ENCODE results near the gene CGRRF1. TPM values are rescaled to one million over a fixed set of nuclear protein-coding genes. Genes with fewer than 3 reads are reported as not detected.

The CGRRF1 gene
- total RNA-seq, 1 experiment from 2014 or later: 14.1 TPM

DNA sequence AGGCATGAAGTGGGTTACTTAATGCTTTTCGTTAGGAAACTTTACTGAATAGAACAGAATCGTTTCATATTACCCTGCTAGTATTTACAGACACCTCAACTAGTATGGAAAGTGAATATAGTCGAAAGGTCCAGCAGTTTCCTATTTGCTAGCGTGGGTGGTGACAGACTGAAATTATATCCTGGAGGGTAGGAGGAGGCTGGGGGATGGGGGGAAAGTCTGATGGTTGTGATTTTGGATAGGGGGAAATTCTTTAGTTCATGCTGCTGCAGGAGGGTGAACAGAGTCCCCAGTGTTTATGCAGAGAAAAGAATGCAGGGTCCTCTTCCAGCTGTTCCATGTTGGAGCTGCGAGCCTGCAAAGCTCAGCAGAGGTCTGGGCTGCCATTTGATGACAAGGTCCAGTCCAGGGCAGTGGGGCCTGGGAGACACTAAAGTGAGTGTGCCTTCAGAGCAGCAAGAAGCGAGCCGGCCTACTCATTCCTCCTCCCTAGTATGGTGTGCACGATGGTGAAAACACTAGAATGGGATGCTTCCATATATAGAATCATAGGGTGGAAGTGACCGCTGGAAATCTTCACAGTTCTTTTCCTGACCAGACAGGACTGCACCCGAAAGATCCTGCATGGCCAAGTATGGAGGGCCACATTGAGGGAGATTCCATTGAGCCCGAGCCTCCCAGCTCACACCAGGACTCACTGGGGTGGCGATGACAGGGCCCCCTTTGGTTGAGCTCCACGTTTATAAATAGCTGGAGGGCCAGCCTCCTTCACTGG is 59.3 kb downstream of the CGRRF1 start:
- intact Hi-C loops (cut with micrococcal nuclease; ENCODE audit: unreplicated experiment): loop anchor here (2.0 to 10.0 kb wide), 4 partner anchors 68 to 326 kb away; no protein-coding TSS in a partner anchor
- Histone ChIP-seq H3K9me3 (ENCODE audit: control insufficient read depth, insufficient read depth, low read depth, low read length) (no peaks in the 10 kb centered on the region; the same call in 1 of the 2 replicates), H3K27ac (ENCODE audit: low read length) (peak overlapping the region; percentile 74), H3K4me3 (ENCODE audit: low read depth in 2 of 2, low read length in 2 of 2) (peak overlapping the region; percentile 37 to 79), H3K36me3 (ENCODE audit: control insufficient read depth, insufficient read depth, low read length) (no peaks in the 10 kb centered on the region), H3K27me3 (ENCODE audit: control insufficient read depth, insufficient read depth, low read length) (no peaks in the 10 kb centered on the region), H3K4me1 (ENCODE audit: control insufficient read depth, insufficient read depth, low read length) (peaks cover 22% of the 10 kb centered on the region)
- BruUV-seq (replicated peaks): TSS peak; percentile 61
- ChIA-PET POLR2A (interaction anchor here (0.6 kb wide), 2 partner anchors 68 to 100 kb away, joined by 6 to 10 read pairs; no protein-coding TSS in a partner anchor), CTCF (interaction anchor here (1.1 kb wide), 1 partner anchor 205 kb away, joined by 3 read pairs; no protein-coding TSS in a partner anchor)
- ATAC-seq (no peak), DNase-seq (ENCODE audit: low read depth, low spot score) (no peak)
- TF ChIP-seq, protein P1, sequence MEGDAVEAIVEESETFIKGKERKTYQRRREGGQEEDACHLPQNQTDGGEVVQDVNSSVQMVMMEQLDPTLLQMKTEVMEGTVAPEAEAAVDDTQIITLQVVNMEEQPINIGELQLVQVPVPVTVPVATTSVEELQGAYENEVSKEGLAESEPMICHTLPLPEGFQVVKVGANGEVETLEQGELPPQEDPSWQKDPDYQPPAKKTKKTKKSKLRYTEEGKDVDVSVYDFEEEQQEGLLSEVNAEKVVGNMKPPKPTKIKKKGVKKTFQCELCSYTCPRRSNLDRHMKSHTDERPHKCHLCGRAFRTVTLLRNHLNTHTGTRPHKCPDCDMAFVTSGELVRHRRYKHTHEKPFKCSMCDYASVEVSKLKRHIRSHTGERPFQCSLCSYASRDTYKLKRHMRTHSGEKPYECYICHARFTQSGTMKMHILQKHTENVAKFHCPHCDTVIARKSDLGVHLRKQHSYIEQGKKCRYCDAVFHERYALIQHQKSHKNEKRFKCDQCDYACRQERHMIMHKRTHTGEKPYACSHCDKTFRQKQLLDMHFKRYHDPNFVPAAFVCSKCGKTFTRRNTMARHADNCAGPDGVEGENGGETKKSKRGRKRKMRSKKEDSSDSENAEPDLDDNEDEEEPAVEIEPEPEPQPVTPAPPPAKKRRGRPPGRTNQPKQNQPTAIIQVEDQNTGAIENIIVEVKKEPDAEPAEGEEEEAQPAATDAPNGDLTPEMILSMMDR (IDR thresholded peaks at IDR 0.05): no peak
- TF ChIP-seq TCF7L2 (IDR thresholded peaks at IDR 0.05; ENCODE audit: low read depth, low read length) (no peak), SIN3A (IDR thresholded peaks at IDR 0.05; ENCODE audit: borderline replicate concordance, insufficient read depth, low read depth, low read length) (no peak), POLR2AphosphoS5 (IDR thresholded peaks at IDR 0.05; ENCODE audit: low read depth, low read length) (no peak)
- TF ChIP-seq, protein P2, sequence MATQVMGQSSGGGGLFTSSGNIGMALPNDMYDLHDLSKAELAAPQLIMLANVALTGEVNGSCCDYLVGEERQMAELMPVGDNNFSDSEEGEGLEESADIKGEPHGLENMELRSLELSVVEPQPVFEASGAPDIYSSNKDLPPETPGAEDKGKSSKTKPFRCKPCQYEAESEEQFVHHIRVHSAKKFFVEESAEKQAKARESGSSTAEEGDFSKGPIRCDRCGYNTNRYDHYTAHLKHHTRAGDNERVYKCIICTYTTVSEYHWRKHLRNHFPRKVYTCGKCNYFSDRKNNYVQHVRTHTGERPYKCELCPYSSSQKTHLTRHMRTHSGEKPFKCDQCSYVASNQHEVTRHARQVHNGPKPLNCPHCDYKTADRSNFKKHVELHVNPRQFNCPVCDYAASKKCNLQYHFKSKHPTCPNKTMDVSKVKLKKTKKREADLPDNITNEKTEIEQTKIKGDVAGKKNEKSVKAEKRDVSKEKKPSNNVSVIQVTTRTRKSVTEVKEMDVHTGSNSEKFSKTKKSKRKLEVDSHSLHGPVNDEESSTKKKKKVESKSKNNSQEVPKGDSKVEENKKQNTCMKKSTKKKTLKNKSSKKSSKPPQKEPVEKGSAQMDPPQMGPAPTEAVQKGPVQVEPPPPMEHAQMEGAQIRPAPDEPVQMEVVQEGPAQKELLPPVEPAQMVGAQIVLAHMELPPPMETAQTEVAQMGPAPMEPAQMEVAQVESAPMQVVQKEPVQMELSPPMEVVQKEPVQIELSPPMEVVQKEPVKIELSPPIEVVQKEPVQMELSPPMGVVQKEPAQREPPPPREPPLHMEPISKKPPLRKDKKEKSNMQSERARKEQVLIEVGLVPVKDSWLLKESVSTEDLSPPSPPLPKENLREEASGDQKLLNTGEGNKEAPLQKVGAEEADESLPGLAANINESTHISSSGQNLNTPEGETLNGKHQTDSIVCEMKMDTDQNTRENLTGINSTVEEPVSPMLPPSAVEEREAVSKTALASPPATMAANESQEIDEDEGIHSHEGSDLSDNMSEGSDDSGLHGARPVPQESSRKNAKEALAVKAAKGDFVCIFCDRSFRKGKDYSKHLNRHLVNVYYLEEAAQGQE (IDR thresholded peaks at IDR 0.05; ENCODE audit: insufficient read depth in 1 of 2, low read depth in 2 of 2, low read length in 1 of 2): no peak
- in situ Hi-C loops (cut with HindIII; ENCODE audit: low pct_unique_long_range_greater_than_20kb, low sequenced_read_pairs): no loop called here

DNA sequence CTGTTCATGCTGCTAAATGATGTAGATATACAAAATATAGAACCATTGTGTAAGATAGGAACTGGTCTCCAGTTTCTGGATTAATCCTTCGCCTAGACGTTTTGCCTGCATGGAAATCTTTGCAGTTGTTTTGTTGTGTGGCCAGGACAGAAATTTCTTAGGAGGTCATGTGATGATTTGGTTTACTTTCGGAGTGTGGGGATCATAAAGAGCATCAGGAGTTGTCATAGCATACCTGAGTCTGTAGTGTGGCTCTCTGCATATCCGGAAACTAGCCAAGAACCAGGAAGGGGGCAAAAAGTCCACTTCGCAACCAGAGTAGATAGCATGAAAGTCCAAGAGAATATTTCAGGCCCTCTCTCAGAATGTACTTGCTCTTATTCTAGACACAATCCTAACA is 60.3 kb downstream of the CGRRF1 start:
- intact Hi-C loops (cut with micrococcal nuclease; ENCODE audit: unreplicated experiment): no loop called here
- H3K36me3 ChIP-seq (ENCODE audit: control insufficient read depth, insufficient read depth, low read length): no peaks in the 10 kb centered on the region
- CTCF ChIA-PET: no interaction called here
- POLR2A ChIA-PET: no interaction called here
- peak overlapping the region; percentile 48 for H3K27ac ChIP-seq (ENCODE audit: low read length)
- no peak for DNase-seq (ENCODE audit: low read depth, low spot score)
- in situ Hi-C loops (cut with HindIII; ENCODE audit: low pct_unique_long_range_greater_than_20kb, low sequenced_read_pairs): no loop called here
- peaks cover 16% of the 10 kb centered on the region for H3K4me1 ChIP-seq (ENCODE audit: control insufficient read depth, insufficient read depth, low read length)
- TF ChIP-seq, protein P1 (IDR thresholded peaks at IDR 0.05): no peak
- TF ChIP-seq TCF7L2 (IDR thresholded peaks at IDR 0.05; ENCODE audit: low read depth, low read length): no peak
- TF ChIP-seq SIN3A (IDR thresholded peaks at IDR 0.05; ENCODE audit: borderline replicate concordance, insufficient read depth, low read depth, low read length): no peak
- TF ChIP-seq, protein P2 (IDR thresholded peaks at IDR 0.05; ENCODE audit: insufficient read depth in 1 of 2, low read depth in 2 of 2, low read length in 1 of 2): no peak
- no peak for TF ChIP-seq POLR2AphosphoS5 (IDR thresholded peaks at IDR 0.05; ENCODE audit: low read depth, low read length)
- no peaks in the 10 kb centered on the region for H3K27me3 ChIP-seq (ENCODE audit: control insufficient read depth, insufficient read depth, low read length)
- no TSS peak for BruUV-seq (replicated peaks)
- no peaks in the 10 kb centered on the region; the same call in 1 of the 2 replicates for H3K9me3 ChIP-seq (ENCODE audit: control insufficient read depth, insufficient read depth, low read depth, low read length)
- ATAC-seq: no peak
- H3K4me3 ChIP-seq (ENCODE audit: low read depth in 2 of 2, low read length in 2 of 2): peak overlapping the region in 1 of 2 experiments; percentile 23; a peak in 2 of 4 replicates

Measured in Panc1 (cell line).